ENCODE data around the gene MSTN. TPM values are rescaled to one million over a fixed set of nuclear protein-coding genes. Genes with fewer than 3 reads are reported as not detected.

MSTN gene
- total and polyA plus RNA-seq, 2 of the 4 experiments (the other 2 are of a cell fraction): under 0.01 TPM; not detected in 1

- peak overlapping the region; percentile 75 for H2BK120ac ChIP-seq (ENCODE audit: low read depth, low read length)
- no peak overlapping the region; the same call in 1 of the 2 replicates for H3K27ac ChIP-seq (ENCODE audit: insufficient read depth, low read length)
- intact Hi-C loops (cut with micrococcal nuclease): no loop called here
- H2BK20ac ChIP-seq (ENCODE audit: low read depth, low read length): peak overlapping the region; percentile 34; the same call in 1 of the 2 replicates
- peaks cover 2% of the 10 kb centered on the region; the same call in 1 of the 2 replicates for H3K27me3 ChIP-seq (ENCODE audit: control insufficient read depth, insufficient read depth, low read length)
- peak overlapping the region; percentile 38; the same call in 1 of the 3 replicates for H2BK15ac ChIP-seq (ENCODE audit: low read depth, low read length)
- H3K4me3 ChIP-seq (ENCODE audit: insufficient read depth, low read depth, low read length): no peak overlapping the region
- no peak overlapping the region for H2AK9ac ChIP-seq (replicated peaks; ENCODE audit: low read depth, low read length, poor library complexity)
- DNase-seq: peak; percentile 46
- ATAC-seq (ENCODE audit: low read depth): peak; percentile 88
- TF ChIP-seq, protein P1, sequence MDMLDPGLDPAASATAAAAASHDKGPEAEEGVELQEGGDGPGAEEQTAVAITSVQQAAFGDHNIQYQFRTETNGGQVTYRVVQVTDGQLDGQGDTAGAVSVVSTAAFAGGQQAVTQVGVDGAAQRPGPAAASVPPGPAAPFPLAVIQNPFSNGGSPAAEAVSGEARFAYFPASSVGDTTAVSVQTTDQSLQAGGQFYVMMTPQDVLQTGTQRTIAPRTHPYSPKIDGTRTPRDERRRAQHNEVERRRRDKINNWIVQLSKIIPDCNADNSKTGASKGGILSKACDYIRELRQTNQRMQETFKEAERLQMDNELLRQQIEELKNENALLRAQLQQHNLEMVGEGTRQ (IDR thresholded peaks at IDR 0.05; ENCODE audit: low read depth, low read length): no peak
- TF ChIP-seq NFE2L2 (IDR thresholded peaks at IDR 0.05; ENCODE audit: low read depth, low read length) (no peak), MXI1 (IDR thresholded peaks at IDR 0.05; ENCODE audit: borderline replicate concordance, low read depth, low read length) (no peak), POLR2A (IDR thresholded peaks at IDR 0.05; ENCODE audit: low read depth, low read length) (no peak), CHD1 (IDR thresholded peaks at IDR 0.05; ENCODE audit: low read depth, low read length) (no peak)
- TF ChIP-seq, protein P2, sequence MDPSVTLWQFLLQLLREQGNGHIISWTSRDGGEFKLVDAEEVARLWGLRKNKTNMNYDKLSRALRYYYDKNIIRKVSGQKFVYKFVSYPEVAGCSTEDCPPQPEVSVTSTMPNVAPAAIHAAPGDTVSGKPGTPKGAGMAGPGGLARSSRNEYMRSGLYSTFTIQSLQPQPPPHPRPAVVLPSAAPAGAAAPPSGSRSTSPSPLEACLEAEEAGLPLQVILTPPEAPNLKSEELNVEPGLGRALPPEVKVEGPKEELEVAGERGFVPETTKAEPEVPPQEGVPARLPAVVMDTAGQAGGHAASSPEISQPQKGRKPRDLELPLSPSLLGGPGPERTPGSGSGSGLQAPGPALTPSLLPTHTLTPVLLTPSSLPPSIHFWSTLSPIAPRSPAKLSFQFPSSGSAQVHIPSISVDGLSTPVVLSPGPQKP (IDR thresholded peaks at IDR 0.05; ENCODE audit: borderline replicate concordance, low read depth, low read length): no peak
- H3K23ac ChIP-seq (ENCODE audit: low read depth, low read length): no peak overlapping the region
- dilution Hi-C loops (cut with HindIII; ENCODE audit: low sequenced_read_pairs, unreplicated experiment): no loop called here
- H3K56ac ChIP-seq (ENCODE audit: extremely low read depth, insufficient read depth, low read length): no peak overlapping the region
- no peaks in the 10 kb centered on the region for H3K36me3 ChIP-seq (ENCODE audit: control insufficient read depth, insufficient read depth, low read length)
- in situ Hi-C loops (cut with MboI; ENCODE audit: low sequenced_read_pairs): no loop called here
- peak overlapping the region; percentile 70; the same call in 1 of the 2 replicates for H3K4ac ChIP-seq (ENCODE audit: low read depth, low read length)
- H2AFZ ChIP-seq (replicated peaks; ENCODE audit: low read length, poor library complexity): no peak overlapping the region
- no peak overlapping the region for H2AK5ac ChIP-seq (ENCODE audit: low read depth, low read length)
- no peaks in the 10 kb centered on the region for H3K79me1 ChIP-seq (ENCODE audit: low read depth in 1 of 2, low read length in 2 of 2)
- POLR2A ChIA-PET (ENCODE audit: unreplicated experiment): no interaction called here
- H3K4me1 ChIP-seq (ENCODE audit: control insufficient read depth, insufficient read depth, low read length): no peaks in the 10 kb centered on the region
- no peak overlapping the region for H3K18ac ChIP-seq (ENCODE audit: low read depth, low read length)
- H4K8ac ChIP-seq (ENCODE audit: low read depth in 2 of 2, low read length in 2 of 2): peak overlapping the region; percentile 51 to 64
- no peak overlapping the region for H2BK5ac ChIP-seq (ENCODE audit: low read depth, low read length, poor library complexity, severe bottlenecking)
- H3K9ac ChIP-seq (ENCODE audit: low read depth, low read length): no peak overlapping the region
- no peak overlapping the region for H4K5ac ChIP-seq (ENCODE audit: low read depth, low read length)
- no peaks in the 10 kb centered on the region for H3K9me1 ChIP-seq (ENCODE audit: insufficient read depth, low read length)
- no TSS peak for BruUV-seq (replicated peaks)
- 0 out of 2 replicates have a peak overlapping the region, but pooled peaks have one; percentile 76 for H3K14ac ChIP-seq (replicated peaks; ENCODE audit: low read depth, low read length)
- no peak overlapping the region for H3K4me2 ChIP-seq (ENCODE audit: low read depth, low read length)
- H4K20me1 ChIP-seq (ENCODE audit: insufficient read depth, low read length): no peaks in the 10 kb centered on the region
- H4K91ac ChIP-seq (ENCODE audit: insufficient read depth, low read depth, low read length): no peak overlapping the region
- H3K9me3 ChIP-seq (ENCODE audit: control insufficient read depth, insufficient read depth, low read length): no peaks in the 10 kb centered on the region
- CTCF ChIA-PET: interaction anchor here (0.6 to 0.7 kb wide), 2 partner anchors 49 to 231 kb away, joined by 3 read pairs; no protein-coding TSS in a partner anchor
These were observed 12.5 kb downstream of the MSTN start for GRCh38 chr2:190050001-190050400.
